HFF-Myc (cell line): ENCODE data around the gene PTPRM.

Experiments
- DNase-seq: peaks from one replicate; pipeline ENCODE4 v3.0.0-alpha.2; 2011; ENCODE audit warnings: low read depth; ENCODE audit errors: extremely low read depth
- H3K4me3 ChIP-seq: replicated peaks from 2 replicates; pipeline ENCODE4 v1.5.1; 2011; ENCODE audit warnings: low read depth, mild to moderate bottlenecking, control low read depth, low read length
- TF ChIP-seq, protein P1 (sequence below): IDR thresholded peaks from 2 replicates; pipeline ENCODE4 v1.5.1; 2012; ENCODE audit warnings: mild to moderate bottlenecking, low read depth, low read length, control low read depth; ENCODE audit errors: missing control alignments

The PTPRM gene

DNA sequence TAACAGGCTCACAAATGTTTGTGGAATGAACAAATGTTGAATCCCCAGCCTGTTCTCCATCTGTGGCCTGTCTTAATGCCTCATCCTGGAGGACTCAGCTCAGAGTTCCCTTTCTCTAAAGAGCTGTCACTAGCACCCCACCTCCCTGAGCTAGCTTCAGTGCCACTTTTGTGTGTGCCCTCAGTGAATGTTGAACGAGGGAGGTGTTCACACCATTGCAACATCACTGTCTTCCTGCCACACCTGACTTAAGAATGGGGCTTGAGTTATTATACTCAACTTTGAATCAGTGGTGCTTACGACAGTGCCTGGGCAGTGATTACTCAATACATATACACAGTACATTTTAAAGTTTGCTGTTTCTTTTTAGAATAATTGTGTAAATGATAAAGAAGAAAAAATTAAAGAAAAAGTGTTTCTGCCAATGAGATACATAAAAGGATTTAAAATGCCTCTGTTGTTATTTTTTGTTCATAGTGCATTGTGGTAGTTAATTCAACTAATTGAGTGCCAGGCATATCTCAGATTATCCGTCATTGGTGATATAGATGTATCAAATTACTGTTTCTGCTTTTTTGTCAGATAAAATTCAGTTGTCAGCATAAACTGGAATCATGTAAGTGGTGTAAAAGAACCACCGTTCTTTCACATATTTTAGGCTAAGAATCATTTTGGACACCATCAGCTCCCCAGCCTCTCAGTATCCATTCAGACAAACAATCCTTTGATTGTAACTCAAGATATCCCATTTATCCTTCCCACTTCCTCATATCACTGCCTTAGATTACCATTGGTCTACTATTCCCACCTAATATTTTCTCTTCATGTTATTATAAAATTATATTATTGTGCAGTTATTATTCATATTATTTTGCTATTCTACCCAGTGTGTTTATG lies 304.7 kb downstream of the PTPRM start:
- H3K4me3 ChIP-seq = no peak overlapping the region
- TF ChIP-seq, protein P1, sequence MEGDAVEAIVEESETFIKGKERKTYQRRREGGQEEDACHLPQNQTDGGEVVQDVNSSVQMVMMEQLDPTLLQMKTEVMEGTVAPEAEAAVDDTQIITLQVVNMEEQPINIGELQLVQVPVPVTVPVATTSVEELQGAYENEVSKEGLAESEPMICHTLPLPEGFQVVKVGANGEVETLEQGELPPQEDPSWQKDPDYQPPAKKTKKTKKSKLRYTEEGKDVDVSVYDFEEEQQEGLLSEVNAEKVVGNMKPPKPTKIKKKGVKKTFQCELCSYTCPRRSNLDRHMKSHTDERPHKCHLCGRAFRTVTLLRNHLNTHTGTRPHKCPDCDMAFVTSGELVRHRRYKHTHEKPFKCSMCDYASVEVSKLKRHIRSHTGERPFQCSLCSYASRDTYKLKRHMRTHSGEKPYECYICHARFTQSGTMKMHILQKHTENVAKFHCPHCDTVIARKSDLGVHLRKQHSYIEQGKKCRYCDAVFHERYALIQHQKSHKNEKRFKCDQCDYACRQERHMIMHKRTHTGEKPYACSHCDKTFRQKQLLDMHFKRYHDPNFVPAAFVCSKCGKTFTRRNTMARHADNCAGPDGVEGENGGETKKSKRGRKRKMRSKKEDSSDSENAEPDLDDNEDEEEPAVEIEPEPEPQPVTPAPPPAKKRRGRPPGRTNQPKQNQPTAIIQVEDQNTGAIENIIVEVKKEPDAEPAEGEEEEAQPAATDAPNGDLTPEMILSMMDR = no peak
- DNase-seq = no peak

DNA sequence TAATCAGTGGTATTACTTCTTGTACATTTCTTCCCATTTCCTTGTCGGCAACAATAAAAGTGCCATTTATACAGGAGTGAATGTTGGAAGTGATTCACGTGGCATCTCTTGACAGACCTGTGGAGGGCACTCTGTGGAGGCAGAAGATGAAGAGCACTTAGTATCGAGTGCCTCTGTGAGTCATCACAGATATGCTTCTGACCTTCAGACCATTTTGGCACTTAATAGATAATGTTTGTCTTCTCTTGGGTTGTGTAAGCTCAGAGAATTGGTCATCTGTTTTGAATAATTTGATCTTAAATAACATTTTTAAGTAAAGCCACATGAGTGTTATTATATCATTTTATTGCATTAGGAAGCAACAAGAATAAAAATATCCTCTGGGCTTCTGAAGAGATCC lies 305.5 kb downstream of the PTPRM start:
- TF ChIP-seq, protein P1 = peak; percentile 33
- DNase-seq = peak; percentile 67
- H3K4me3 ChIP-seq = no peak overlapping the region

DNA sequence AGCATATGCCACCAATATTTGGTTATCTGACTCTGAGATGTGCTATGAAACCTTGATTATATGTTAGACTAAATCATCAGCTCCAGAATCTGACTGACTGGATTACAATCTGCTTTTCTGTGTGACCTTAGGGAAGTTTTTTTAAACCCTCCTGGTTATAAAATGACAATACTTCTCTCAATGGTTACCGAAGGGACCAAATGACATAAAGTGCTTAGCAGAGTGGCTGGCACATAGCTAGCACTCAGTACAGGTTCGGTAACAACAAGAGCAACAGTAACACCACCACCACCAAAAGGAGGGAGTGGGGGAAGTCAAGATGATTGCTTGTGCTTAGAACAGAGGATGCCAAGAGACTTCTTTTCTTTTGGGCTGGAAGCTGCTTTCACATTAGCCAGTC lies 306.2 kb downstream of the PTPRM start:
- TF ChIP-seq, protein P1 = no peak
- H3K4me3 ChIP-seq = no peak overlapping the region
- no peak for DNase-seq

DNA sequence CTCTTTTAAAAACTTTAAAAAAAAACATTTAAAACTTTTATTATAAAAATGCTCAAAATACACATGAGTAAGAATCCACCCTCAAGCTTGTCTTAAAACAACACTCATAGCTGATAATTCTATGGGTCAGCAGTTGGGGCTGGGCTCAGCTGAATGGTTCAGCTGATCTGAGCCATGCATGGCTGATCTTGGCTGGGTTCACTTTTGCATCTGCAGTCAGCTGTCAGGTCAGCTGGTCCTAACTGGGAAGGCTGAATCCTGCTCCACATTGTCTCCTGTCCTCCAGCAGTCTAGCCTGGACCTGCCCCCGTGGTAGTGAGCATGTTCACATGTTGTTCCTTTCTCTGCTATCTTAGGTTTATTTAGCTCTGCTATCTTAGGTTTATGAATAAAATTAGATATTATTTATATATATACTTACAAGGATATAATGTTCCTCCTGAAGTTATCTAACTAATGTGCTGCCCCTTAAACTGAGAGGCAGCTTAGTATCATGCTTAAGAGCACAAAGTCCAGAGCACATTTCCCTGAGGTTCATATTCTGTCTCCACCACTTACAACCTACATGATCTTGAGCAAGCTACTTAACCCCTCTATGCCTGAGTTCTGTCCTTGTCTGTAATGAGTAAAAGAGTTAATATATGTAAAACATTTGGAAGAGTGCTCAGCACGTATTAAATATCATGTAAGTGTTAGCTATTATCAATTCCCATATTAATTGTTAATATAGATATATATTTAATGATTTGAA lies 309.4 kb downstream of the PTPRM start:
- no peak overlapping the region for H3K4me3 ChIP-seq
- DNase-seq = no peak
- TF ChIP-seq, protein P1 = no peak

DNA sequence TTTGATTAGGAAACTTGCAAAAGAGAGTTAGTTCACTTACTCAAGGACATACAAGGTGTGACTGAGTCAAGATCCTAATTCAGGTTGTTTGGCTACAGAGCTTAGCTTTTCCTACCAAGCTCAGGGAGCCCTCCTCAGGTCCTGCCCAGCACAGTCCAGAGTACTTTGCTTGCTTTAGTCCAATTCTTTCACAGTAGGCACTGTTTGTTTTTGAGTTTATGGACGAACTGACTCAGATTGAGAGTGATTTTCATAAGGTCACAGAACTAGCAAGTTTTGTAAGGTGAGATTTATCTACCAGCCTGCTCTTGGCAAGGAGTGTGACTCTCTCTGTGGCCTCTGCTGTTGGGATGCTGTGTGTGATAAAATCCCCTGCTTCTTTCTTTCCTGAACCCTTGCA lies 310.5 kb downstream of the PTPRM start:
- no peak overlapping the region for H3K4me3 ChIP-seq
- DNase-seq = no peak
- TF ChIP-seq, protein P1 = no peak

DNA sequence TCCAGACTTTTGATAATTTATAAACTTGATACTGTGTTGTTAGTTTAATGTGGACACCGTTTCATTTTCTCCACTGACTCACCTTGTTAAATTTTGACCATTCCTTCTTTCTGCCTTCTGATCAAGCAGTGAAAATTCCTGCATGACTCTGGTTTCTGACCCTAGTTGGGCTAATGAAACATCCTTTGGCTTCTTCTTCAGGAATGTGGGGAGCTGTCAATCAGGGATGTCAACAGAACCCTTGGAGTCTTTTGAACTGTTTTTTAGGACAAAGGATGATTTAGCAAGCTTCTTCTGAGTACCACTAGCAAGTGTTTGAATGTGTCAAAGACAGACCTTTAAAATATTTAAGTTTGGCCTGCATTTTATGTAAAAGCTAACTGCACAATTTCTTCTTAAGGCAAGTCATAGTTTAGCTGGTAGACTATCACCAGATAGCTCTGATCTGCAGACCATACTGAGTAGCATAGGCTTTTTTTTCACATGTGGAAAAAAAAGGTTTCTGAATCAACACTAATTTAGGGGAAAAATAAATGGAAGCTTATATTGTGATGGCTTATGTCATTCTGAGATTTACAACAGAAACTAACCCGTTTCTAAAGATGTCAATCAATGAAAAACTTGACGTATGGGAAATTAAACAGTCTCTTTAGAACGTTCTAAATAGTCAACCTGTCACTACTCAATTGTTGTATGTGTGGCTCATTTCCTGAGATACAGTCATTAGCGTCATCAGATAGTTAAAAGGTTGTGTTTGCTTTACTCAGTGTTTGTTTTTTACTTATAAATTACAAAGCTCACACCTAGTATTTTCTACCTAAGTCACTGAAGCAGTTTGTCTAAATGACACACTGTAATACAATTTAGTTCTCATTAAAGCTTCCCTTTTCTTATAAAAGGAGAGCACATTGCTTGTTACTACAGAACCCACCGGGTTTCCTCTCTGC lies 311.4 kb downstream of the PTPRM start:
- no peak for DNase-seq
- no peak overlapping the region for H3K4me3 ChIP-seq
- TF ChIP-seq, protein P1 = no peak
